Type B pancreatic cell (in vitro differentiated cells): ENCODE measurements around the gene PLG. TPM values are rescaled to one million over a fixed set of nuclear protein-coding genes. Genes with fewer than 3 reads are reported as not detected.
A peak's percentile ranks its signal among the peaks of the same experiment; 100 is the strongest.
"Not testable (repeated sequence)": the region's sequence is repeated elsewhere in the genome, so short reads cannot be mapped to it uniquely, and the experiment has no call there.

Experiments used
- DNase-seq: peaks from one replicate; pipeline ENCODE4 v3.0.0; 2021; ENCODE audit warnings: mixed read lengths; ENCODE audit not compliant: unreplicated experiment; ENCODE audit errors: extremely low spot score
- H3K27ac Mint-ChIP-seq: 2 replicates; pipeline ENCODE4 v1.8.0; 2021; ENCODE audit warnings: mild to moderate bottlenecking, mixed read lengths
- H3K27me3 Mint-ChIP-seq: 2 replicates; pipeline ENCODE4 v1.8.0; 2021; ENCODE audit warnings: mixed read lengths
- H3K36me3 Mint-ChIP-seq: 2 replicates; pipeline ENCODE4 v1.8.0; 2021; ENCODE audit warnings: mixed read lengths
- H3K4me1 Mint-ChIP-seq: one replicate; pipeline ENCODE4 v1.8.0; 2021; ENCODE audit warnings: mixed read lengths; ENCODE audit not compliant: unreplicated experiment
- H3K4me3 Mint-ChIP-seq: 2 replicates; pipeline ENCODE4 v1.8.0; 2021; ENCODE audit warnings: mild to moderate bottlenecking, mixed read lengths
- H3K9me3 Mint-ChIP-seq: 2 replicates; pipeline ENCODE4 v1.8.0; 2021; ENCODE audit warnings: mixed read lengths
- total RNA-seq: library from RNA; stranded (reverse); gene quantifications from 2 replicates; pipeline ENCODE4 v1.2.1, GENCODE V29; 2021; ENCODE audit warnings: low replicate concordance
- TF ChIP-seq, protein P1 (sequence below): fragments of 200-600 bp; sonication (generic); conservative IDR thresholded peaks from 2 replicates; pipeline ENCODE4 v1.5.0; 2021; ENCODE audit warnings: antibody characterized with exemption, mild to moderate bottlenecking

The PLG gene
- total RNA-seq, 1 donor from 2014 or later, result 0.46 TPM

DNA sequence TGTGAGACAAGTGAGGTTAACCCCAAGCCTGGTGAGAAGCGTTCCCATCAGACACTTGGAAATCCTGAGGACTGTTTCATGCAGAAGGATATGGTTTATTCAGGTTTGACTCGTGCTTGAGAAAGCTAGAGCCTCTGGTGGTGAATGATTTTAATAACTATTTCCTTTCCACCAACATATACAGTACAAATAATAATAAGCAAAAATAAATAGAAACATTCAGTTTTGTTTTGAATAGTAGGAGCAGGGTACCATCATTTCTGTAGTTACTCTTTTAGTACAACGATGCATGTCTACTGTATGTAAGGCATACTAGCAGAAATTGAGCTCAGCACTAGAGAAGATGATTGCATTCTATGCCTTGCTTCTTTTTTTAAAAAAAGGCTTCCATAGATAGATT, 33.5 kb downstream of the PLG start:
- Mint-ChIP-seq H3K27me3 (peaks cover 5% of the 10 kb centered on the region), H3K27ac (no peak overlapping the region), H3K4me3 (no peak overlapping the region), H3K36me3 (no peaks in the 10 kb centered on the region), H3K4me1 (no peaks in the 10 kb centered on the region), H3K9me3 (no peaks in the 10 kb centered on the region)
- TF ChIP-seq, protein P1, sequence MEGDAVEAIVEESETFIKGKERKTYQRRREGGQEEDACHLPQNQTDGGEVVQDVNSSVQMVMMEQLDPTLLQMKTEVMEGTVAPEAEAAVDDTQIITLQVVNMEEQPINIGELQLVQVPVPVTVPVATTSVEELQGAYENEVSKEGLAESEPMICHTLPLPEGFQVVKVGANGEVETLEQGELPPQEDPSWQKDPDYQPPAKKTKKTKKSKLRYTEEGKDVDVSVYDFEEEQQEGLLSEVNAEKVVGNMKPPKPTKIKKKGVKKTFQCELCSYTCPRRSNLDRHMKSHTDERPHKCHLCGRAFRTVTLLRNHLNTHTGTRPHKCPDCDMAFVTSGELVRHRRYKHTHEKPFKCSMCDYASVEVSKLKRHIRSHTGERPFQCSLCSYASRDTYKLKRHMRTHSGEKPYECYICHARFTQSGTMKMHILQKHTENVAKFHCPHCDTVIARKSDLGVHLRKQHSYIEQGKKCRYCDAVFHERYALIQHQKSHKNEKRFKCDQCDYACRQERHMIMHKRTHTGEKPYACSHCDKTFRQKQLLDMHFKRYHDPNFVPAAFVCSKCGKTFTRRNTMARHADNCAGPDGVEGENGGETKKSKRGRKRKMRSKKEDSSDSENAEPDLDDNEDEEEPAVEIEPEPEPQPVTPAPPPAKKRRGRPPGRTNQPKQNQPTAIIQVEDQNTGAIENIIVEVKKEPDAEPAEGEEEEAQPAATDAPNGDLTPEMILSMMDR, result no peak
- DNase-seq, result no peak

DNA sequence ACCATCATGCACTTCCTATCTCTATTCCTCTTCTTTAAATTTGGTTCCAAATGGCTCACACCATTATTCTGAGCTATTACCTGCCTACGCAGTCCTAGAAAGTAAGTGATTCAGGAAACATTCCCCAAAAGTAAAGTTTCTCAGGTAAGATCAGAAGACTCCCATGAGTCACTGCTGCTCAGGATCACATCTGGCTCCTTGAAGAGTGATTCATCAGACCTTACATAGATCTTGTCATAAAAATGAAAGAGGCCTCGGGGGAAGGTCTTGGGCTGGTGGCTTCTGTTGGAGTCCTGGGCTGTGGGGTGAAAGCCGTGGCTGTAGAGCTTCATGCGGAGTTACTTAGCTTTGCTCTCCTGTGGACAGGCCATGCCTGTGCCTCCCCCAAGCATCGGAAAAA, 35.9 kb downstream of the PLG start:
- no peak overlapping the region for H3K27ac Mint-ChIP-seq
- TF ChIP-seq, protein P1, result no peak
- H3K36me3 Mint-ChIP-seq, result no peaks in the 10 kb centered on the region
- H3K4me1 Mint-ChIP-seq, result no peaks in the 10 kb centered on the region
- peaks cover 8% of the 10 kb centered on the region for H3K27me3 Mint-ChIP-seq
- no peak overlapping the region for H3K4me3 Mint-ChIP-seq
- H3K9me3 Mint-ChIP-seq, result no peaks in the 10 kb centered on the region
- no peak for DNase-seq

DNA sequence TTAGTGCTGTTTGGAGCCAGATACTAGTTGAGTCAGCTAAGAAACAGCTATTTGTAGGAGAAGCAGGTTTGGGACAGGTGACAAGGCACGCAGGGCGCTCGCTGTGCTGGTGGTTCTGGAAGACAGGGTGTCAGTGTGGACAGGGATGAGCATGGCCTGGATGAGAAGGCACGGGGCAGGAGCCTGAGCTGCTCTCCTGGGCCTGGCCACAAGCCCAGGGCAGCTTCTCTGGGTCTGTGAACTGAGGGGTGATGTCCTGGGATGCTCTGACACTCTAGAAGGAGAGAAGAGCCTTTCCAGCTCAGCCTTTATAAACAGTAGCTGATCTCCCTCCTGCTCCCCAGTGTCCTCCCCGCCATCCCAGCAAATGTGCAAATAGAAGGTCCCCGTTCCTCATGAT, 37.9 kb downstream of the PLG start:
- Mint-ChIP-seq H3K36me3 (no peaks in the 10 kb centered on the region), H3K27me3 (peaks cover 3% of the 10 kb centered on the region), H3K27ac (no peak overlapping the region), H3K4me3 (no peak overlapping the region), H3K9me3 (no peaks in the 10 kb centered on the region), H3K4me1 (no peaks in the 10 kb centered on the region)
- DNase-seq, result no peak
- TF ChIP-seq, protein P1, result no peak

DNA sequence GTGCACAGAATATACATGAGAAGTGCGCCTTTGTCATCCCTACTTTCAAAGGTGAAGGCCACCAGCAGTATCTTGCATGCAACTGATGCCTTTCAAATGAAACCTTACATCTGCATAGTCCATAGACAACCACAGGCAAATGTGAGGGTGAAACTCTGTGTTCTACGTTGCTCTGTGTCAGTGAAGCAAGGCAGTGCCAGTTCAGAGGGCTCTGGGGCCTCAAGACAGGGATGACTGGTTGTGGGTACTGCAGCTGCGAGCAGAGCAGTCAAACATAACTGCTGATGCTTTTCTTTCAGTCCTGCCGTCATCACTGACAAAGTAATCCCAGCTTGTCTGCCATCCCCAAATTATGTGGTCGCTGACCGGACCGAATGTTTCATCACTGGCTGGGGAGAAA, 39.0 kb downstream of the PLG start:
- not testable (repeated sequence) for H3K4me3 Mint-ChIP-seq, H3K4me1 Mint-ChIP-seq, H3K27ac Mint-ChIP-seq, H3K9me3 Mint-ChIP-seq, H3K36me3 Mint-ChIP-seq, DNase-seq, H3K27me3 Mint-ChIP-seq

DNA sequence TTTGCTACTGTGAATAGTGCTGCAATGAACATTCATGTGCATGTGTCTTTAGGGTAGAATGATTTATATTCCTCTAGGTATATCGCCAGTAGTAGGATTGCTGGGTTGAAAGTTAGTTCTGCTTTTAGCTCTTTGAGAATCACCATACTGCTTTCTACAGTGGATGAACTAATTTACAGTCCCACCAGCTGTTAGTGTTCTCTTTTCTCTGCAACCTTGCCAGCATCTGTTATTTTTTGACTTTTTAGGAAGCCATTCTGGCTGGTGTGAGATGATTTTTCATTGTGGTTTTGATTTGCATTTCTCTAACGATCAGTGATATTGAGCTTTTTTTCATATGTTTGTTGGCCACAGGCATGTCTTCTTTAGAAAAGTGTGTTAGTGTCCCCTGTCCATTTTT, 40.0 kb downstream of the PLG start:
- DNase-seq, result no peak
- no peaks in the 10 kb centered on the region for H3K36me3 Mint-ChIP-seq
- H3K4me3 Mint-ChIP-seq, result no peak overlapping the region
- peaks cover 3% of the 10 kb centered on the region for H3K27me3 Mint-ChIP-seq
- no peaks in the 10 kb centered on the region for H3K9me3 Mint-ChIP-seq
- H3K4me1 Mint-ChIP-seq, result no peaks in the 10 kb centered on the region
- H3K27ac Mint-ChIP-seq, result no peak overlapping the region
- TF ChIP-seq, protein P1, result no peak

- Mint-ChIP-seq H3K9me3 (no peaks in the 10 kb centered on the region), H3K36me3 (no peaks in the 10 kb centered on the region), H3K27me3 (no peaks in the 10 kb centered on the region), H3K4me3 (no peak overlapping the region), H3K4me1 (no peaks in the 10 kb centered on the region), H3K27ac (no peak overlapping the region)
- no peak for DNase-seq
- TF ChIP-seq, protein P1, result peak; percentile 60
These were observed 48.2 kb downstream of the PLG start for GRCh38 chr6:160750276-160750689.

DNA sequence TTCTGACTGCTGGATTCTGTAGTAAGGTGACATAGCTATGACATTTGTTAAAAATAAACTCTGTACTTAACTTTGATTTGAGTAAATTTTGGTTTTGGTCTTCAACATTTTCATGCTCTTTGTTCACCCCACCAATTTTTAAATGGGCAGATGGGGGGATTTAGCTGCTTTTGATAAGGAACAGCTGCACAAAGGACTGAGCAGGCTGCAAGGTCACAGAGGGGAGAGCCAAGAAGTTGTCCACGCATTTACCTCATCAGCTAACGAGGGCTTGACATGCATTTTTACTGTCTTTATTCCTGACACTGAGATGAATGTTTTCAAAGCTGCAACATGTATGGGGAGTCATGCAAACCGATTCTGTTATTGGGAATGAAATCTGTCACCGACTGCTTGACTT, 51.2 kb downstream of the PLG start:
- H3K27me3 Mint-ChIP-seq, H3K4me1 Mint-ChIP-seq, H3K36me3 Mint-ChIP-seq, H3K27ac Mint-ChIP-seq, DNase-seq, H3K4me3 Mint-ChIP-seq, H3K9me3 Mint-ChIP-seq: not testable (repeated sequence)
